K562 (cell line): ENCODE measurements around the gene SLC8A2.

ENCODE experiments used
- CEBPB ChIP-seq: fragments of 450-650 bp; IDR thresholded peaks from 2 replicates; pipeline ENCODE4 v1.6.1; 2016; ENCODE audit warnings: missing genetic modification characterization, missing compliant biosample characterization
- CTCF ChIP-seq, 3 experiments: IDR thresholded peaks in 2 of 3; conservative IDR thresholded peaks in 1 of 3; 2 replicates each; pipeline ENCODE4 v1.5.1; 2011 to 2012; ENCODE audit warnings: low read length in 3 of 3, mild to moderate bottlenecking in 3 of 3, control low read depth in 2 of 3, improper control_type of control experiment in 1 of 3, inconsistent platforms in 1 of 3, low read depth in 1 of 3, mixed read lengths in 1 of 3, moderate library complexity in 1 of 3; ENCODE audit not compliant: insufficient read depth in 2 of 3
- ETS2 ChIP-seq: IDR thresholded peaks from 2 replicates; pipeline ENCODE4 v1.6.1; 2016; ENCODE audit warnings: borderline replicate concordance, missing genetic modification characterization, mild to moderate bottlenecking, moderate library complexity, missing compliant biosample characterization; ENCODE audit not compliant: poor library complexity, severe bottlenecking
- HDAC2 ChIP-seq: fragments of 450-650 bp; IDR thresholded peaks from 2 replicates; pipeline ENCODE4 v1.6.1; 2016; ENCODE audit warnings: mild to moderate bottlenecking
- HEY1 ChIP-seq: fragments of 250-450 bp; sonication (Bioruptor Pico); IDR thresholded peaks from 2 replicates; pipeline ENCODE4 v1.5.0; 2020; ENCODE audit warnings: mild to moderate bottlenecking, moderate library complexity, borderline replicate concordance
- REST ChIP-seq, 2 experiments: fragments of 450-650 bp; formaldehyde crosslinking in 1 of 2; IDR thresholded peaks; 2 replicates each; pipeline versions ENCODE4 v1.4.0 to v1.6.1; 2014 to 2020; ENCODE audit warnings: mild to moderate bottlenecking in 2 of 2, borderline replicate concordance in 1 of 2, low read depth in 1 of 2

- peak; percentile 85 to 93 (median 87) for TF ChIP-seq CTCF (IDR thresholded peaks at IDR 0.05 in 2 of 3, conservative IDR thresholded peaks at IDR 0.05 in 1 of 3; ENCODE audit: insufficient read depth in 2 of 3, low read depth in 1 of 3, low read length in 3 of 3)
- no peak for TF ChIP-seq HDAC2
- TF ChIP-seq REST (IDR thresholded peaks at IDR 0.05; ENCODE audit: borderline replicate concordance) = peak; percentile 64; the same call in 1 of the 2 replicates
- no peak for TF ChIP-seq REST (CRISPR knock-in tag; IDR thresholded peaks at IDR 0.05; ENCODE audit: low read depth)
- TF ChIP-seq HEY1 (CRISPR knock-in tag) = no peak
- no peak for TF ChIP-seq CEBPB (tag)
- TF ChIP-seq ETS2 (tag) = no peak
Measured at GRCh38 chr19:47427241-47428176, 44.2 kb downstream of the SLC8A2 start.
